Adrenal gland (tissue), 5 donors: ENCODE results near the gene ZNF791.

Experiments used
- POLR2A ChIP-seq, 2 donors: fragments of 450-650 bp; IDR thresholded peaks; one replicate each; pipeline ENCODE4 v1.6.1; 2017; ENCODE audit warnings: antibody characterized with exemption in 2 of 2, mild to moderate bottlenecking in 2 of 2, moderate library complexity in 1 of 2
- TF ChIP-seq, protein P1 (sequence below), 6 experiments: fragments of 450-650 bp in 4 of 6; fragments of 200-600 bp in 2 of 6; sonication (generic) in 1 of 6; IDR thresholded peaks; 1 replicate in 5 of 6; 2 replicates in 1 of 6; pipeline versions ENCODE4 v1.5.1 to v1.8.0; 2016 to 2021; ENCODE audit warnings: antibody characterized with exemption in 6 of 6, mild to moderate bottlenecking in 2 of 6, moderate library complexity in 1 of 6
- donor health status: DM: no; HTN: no; CAD: no.

GRCh38 chr19:12574036-12574435 is 36.7 kb upstream of the ZNF791 start:
- TF ChIP-seq POLR2A (IDR thresholded peaks at IDR 0.05), result no peak
- TF ChIP-seq, protein P1, sequence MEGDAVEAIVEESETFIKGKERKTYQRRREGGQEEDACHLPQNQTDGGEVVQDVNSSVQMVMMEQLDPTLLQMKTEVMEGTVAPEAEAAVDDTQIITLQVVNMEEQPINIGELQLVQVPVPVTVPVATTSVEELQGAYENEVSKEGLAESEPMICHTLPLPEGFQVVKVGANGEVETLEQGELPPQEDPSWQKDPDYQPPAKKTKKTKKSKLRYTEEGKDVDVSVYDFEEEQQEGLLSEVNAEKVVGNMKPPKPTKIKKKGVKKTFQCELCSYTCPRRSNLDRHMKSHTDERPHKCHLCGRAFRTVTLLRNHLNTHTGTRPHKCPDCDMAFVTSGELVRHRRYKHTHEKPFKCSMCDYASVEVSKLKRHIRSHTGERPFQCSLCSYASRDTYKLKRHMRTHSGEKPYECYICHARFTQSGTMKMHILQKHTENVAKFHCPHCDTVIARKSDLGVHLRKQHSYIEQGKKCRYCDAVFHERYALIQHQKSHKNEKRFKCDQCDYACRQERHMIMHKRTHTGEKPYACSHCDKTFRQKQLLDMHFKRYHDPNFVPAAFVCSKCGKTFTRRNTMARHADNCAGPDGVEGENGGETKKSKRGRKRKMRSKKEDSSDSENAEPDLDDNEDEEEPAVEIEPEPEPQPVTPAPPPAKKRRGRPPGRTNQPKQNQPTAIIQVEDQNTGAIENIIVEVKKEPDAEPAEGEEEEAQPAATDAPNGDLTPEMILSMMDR (IDR thresholded peaks at IDR 0.05), result no peak
